Neural progenitor cell (in vitro differentiated cells): ENCODE results near the gene DOCK4. TPM values are rescaled to one million over a fixed set of nuclear protein-coding genes. Genes with fewer than 3 reads are reported as not detected.

Experiments
- DNase-seq: peaks from one replicate; pipeline ENCODE4 v3.0.0-alpha.2; 2016; ENCODE audit warnings: low spot score
- H2AFZ ChIP-seq: fragments of 200-600 bp; sonication (generic); replicated peaks from 2 replicates; pipeline ENCODE4 v1.6.1; 2016; ENCODE audit warnings: antibody characterized with exemption
- H3F3A ChIP-seq: fragments of 200-600 bp; sonication (generic); 2 replicates; pipeline ENCODE4 v1.6.1; 2016; ENCODE audit warnings: antibody characterized with exemption, low read depth
- H3K27ac ChIP-seq: fragments of 200-600 bp; sonication (generic); 2 replicates; pipeline ENCODE4 v1.5.1; 2016; ENCODE audit warnings: mild to moderate bottlenecking
- H3K27me3 ChIP-seq: fragments of 200-600 bp; sonication (generic); 2 replicates; pipeline ENCODE4 v1.6.1; 2016; ENCODE audit warnings: mild to moderate bottlenecking, moderate library complexity
- H3K36me3 ChIP-seq: fragments of 200-600 bp; sonication (generic); 2 replicates; pipeline ENCODE4 v1.5.1; 2016
- H3K4me1 ChIP-seq: fragments of 200-600 bp; sonication (generic); 2 replicates; pipeline ENCODE4 v1.6.1; 2016; ENCODE audit warnings: mixed run types
- H3K4me2 ChIP-seq: fragments of 200-600 bp; sonication (generic); 2 replicates; pipeline ENCODE4 v1.6.1; 2016
- H3K4me3 ChIP-seq: fragments of 200-600 bp; sonication (generic); 2 replicates; pipeline ENCODE4 v1.5.1; 2016
- H3K79me2 ChIP-seq: fragments of 200-600 bp; sonication (generic); 2 replicates; pipeline ENCODE4 v1.6.1; 2016; ENCODE audit warnings: low read depth
- H3K9ac ChIP-seq: fragments of 200-600 bp; sonication (generic); 2 replicates; pipeline ENCODE4 v1.6.1; 2016
- H3K9me3 ChIP-seq: fragments of 200-600 bp; sonication (generic); 2 replicates; pipeline ENCODE4 v1.5.1; 2016; ENCODE audit warnings: low read depth
- H4K20me1 ChIP-seq: fragments of 200-600 bp; sonication (generic); 2 replicates; pipeline ENCODE4 v1.6.1; 2016; ENCODE audit warnings: low read depth
- H3K27ac Mint-ChIP-seq: 3 replicates; pipeline ENCODE4 v1.8.0; 2021; ENCODE audit warnings: mixed read lengths
- H3K27me3 Mint-ChIP-seq: 2 replicates; pipeline ENCODE4 v1.8.0; 2022; ENCODE audit warnings: low read depth, mild to moderate bottlenecking, inconsistent platforms, moderate library complexity, mixed read lengths; ENCODE audit not compliant: insufficient read depth
- H3K36me3 Mint-ChIP-seq: 3 replicates; pipeline ENCODE4 v1.8.0; 2021; ENCODE audit warnings: mixed read lengths
- H3K4me1 Mint-ChIP-seq: 3 replicates; pipeline ENCODE4 v1.8.0; 2021; ENCODE audit warnings: mixed read lengths
- H3K4me3 Mint-ChIP-seq: 3 replicates; pipeline ENCODE4 v1.8.0; 2021; ENCODE audit warnings: mild to moderate bottlenecking, moderate library complexity, mixed read lengths
- H3K9me3 Mint-ChIP-seq: 3 replicates; pipeline ENCODE4 v1.8.0; 2020; ENCODE audit warnings: mixed read lengths
- EZH2 ChIP-seq: fragments of 200-600 bp; sonication (generic); IDR thresholded peaks from 2 replicates; pipeline ENCODE4 v1.6.1; 2017; ENCODE audit warnings: antibody characterized with exemption, mild to moderate bottlenecking, moderate library complexity
- EZH2phosphoT487 ChIP-seq: fragments of 200-600 bp; sonication (generic); IDR thresholded peaks from 2 replicates; pipeline ENCODE4 v1.6.1; 2017; ENCODE audit warnings: antibody characterized with exemption
- total RNA-seq: library from RNA; depleted of rRNA; stranded (reverse); fragments of >200 nt; gene quantifications from 2 replicates; pipeline ENCODE4 v1.2.3, GENCODE V29; 2015; ENCODE audit warnings: low replicate concordance
- TF ChIP-seq, protein P1 (sequence below): fragments of 200-600 bp; sonication (generic); IDR thresholded peaks from 2 replicates; pipeline ENCODE4 v1.5.1; 2017; ENCODE audit warnings: antibody characterized with exemption, mild to moderate bottlenecking

Gene DOCK4
- total RNA-seq, 1 donor from 2014 or later: 11.4 TPM

DNA sequence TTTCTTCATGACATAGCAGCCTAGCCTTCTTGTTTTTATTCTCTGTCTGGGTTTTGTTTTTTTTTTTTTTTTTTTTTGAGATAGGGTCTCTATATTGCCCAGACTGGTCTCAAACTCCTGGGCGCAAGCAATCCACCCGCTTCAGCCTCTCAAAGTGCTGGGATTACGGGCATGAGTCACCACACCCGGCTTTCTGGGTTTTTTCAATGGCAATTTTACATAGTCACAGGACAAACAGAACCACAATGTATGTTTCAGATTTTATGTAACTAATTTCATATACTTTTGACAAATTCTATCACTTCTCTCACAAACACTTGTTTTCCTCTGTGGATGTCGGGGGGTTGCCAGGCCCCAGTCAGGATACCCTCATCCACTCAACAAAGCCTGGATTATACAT is 16.5 kb downstream of the DOCK4 start:
- Histone ChIP-seq H3K36me3 (no peaks in the 10 kb centered on the region), H3K4me3 (no peak overlapping the region), H3K9me3 (no peaks in the 10 kb centered on the region), H3K4me2 (no peak overlapping the region), H3K9ac (no peak overlapping the region), H2AFZ (no peak overlapping the region), H3K79me2 (no peaks in the 10 kb centered on the region), H3K27me3 (no peaks in the 10 kb centered on the region), H3K27ac (no peak overlapping the region), H3F3A (no peaks in the 10 kb centered on the region), H4K20me1 (no peaks in the 10 kb centered on the region), H3K4me1 (no peaks in the 10 kb centered on the region)
- Mint-ChIP-seq H3K27me3 (no peaks in the 10 kb centered on the region), H3K4me1 (peaks cover 11% of the 10 kb centered on the region), H3K4me3 (no peak overlapping the region), H3K9me3 (peaks cover 5% of the 10 kb centered on the region), H3K36me3 (peaks cover 7% of the 10 kb centered on the region), H3K27ac (no peak overlapping the region)
- TF ChIP-seq, protein P1, sequence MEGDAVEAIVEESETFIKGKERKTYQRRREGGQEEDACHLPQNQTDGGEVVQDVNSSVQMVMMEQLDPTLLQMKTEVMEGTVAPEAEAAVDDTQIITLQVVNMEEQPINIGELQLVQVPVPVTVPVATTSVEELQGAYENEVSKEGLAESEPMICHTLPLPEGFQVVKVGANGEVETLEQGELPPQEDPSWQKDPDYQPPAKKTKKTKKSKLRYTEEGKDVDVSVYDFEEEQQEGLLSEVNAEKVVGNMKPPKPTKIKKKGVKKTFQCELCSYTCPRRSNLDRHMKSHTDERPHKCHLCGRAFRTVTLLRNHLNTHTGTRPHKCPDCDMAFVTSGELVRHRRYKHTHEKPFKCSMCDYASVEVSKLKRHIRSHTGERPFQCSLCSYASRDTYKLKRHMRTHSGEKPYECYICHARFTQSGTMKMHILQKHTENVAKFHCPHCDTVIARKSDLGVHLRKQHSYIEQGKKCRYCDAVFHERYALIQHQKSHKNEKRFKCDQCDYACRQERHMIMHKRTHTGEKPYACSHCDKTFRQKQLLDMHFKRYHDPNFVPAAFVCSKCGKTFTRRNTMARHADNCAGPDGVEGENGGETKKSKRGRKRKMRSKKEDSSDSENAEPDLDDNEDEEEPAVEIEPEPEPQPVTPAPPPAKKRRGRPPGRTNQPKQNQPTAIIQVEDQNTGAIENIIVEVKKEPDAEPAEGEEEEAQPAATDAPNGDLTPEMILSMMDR: no peak
- TF ChIP-seq EZH2phosphoT487: no peak
- DNase-seq: no peak

DNA sequence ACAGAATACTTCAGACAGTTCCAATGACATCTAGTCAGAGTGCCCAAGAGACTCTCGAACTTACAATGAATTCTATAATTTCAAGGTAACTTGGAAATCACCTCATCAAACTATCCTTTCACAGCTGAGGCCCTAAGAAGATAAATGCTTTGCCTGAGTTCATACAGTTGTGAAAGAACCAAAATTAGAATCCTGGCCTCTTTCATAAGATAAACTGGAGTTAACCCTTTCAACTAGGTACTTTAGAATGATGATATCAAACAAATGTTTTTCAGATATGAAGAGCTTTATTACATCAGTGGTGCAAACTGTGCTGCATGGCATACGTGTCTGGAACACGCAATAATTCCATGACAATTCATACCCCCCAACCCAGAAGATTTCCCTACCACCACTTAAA is 17.9 kb downstream of the DOCK4 start:
- Histone ChIP-seq H3K4me2 (no peak overlapping the region), H3K36me3 (no peaks in the 10 kb centered on the region), H3K9me3 (no peaks in the 10 kb centered on the region), H3K9ac (no peak overlapping the region), H3K27me3 (no peaks in the 10 kb centered on the region), H3K4me1 (no peaks in the 10 kb centered on the region), H4K20me1 (no peaks in the 10 kb centered on the region), H3F3A (no peaks in the 10 kb centered on the region), H3K27ac (no peak overlapping the region), H3K79me2 (no peaks in the 10 kb centered on the region), H3K4me3 (no peak overlapping the region), H2AFZ (no peak overlapping the region)
- Mint-ChIP-seq H3K27me3 (no peaks in the 10 kb centered on the region), H3K9me3 (no peaks in the 10 kb centered on the region), H3K4me1 (peaks cover 18% of the 10 kb centered on the region), H3K36me3 (peaks cover 4% of the 10 kb centered on the region), H3K4me3 (no peak overlapping the region), H3K27ac (no peak overlapping the region)
- TF ChIP-seq, protein P1: no peak
- TF ChIP-seq EZH2 (no peak), EZH2phosphoT487 (no peak)
- DNase-seq: no peak

DNA sequence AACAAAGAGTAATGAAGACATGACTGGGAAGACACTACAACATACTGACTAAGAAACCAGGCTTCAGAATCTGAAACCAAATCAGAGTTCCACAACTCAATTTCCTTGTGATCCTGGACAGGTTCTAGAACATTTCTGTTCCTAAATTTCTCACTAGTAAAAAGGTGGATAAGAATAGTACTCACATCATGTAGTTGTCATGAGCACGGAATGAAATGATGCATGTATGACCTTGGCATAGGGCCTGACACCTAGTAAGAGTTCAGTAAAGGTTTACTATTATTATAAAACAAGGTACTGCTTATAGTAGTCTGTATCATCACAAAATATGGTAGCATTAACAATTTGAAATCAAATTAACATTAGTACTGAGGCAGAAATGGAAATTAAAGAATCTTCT is 19.9 kb downstream of the DOCK4 start:
- no peaks in the 10 kb centered on the region for H3K36me3 Mint-ChIP-seq
- TF ChIP-seq EZH2 (no peak), EZH2phosphoT487 (no peak)
- TF ChIP-seq, protein P1: no peak
- H3K27ac ChIP-seq: no peak overlapping the region
- H3K27me3 Mint-ChIP-seq: no peaks in the 10 kb centered on the region
- H3K79me2 ChIP-seq: no peaks in the 10 kb centered on the region
- no peaks in the 10 kb centered on the region for H3K36me3 ChIP-seq
- no peak overlapping the region for H3K4me3 ChIP-seq
- no peak for DNase-seq
- no peaks in the 10 kb centered on the region for H4K20me1 ChIP-seq
- H3K27me3 ChIP-seq: no peaks in the 10 kb centered on the region
- peaks cover 29% of the 10 kb centered on the region for H3K4me1 Mint-ChIP-seq
- no peaks in the 10 kb centered on the region for H3K9me3 ChIP-seq
- no peak overlapping the region for H3K4me2 ChIP-seq
- no peak overlapping the region for H3K4me3 Mint-ChIP-seq
- no peaks in the 10 kb centered on the region for H3F3A ChIP-seq
- no peaks in the 10 kb centered on the region for H3K9me3 Mint-ChIP-seq
- no peak overlapping the region for H2AFZ ChIP-seq
- no peak overlapping the region for H3K9ac ChIP-seq
- no peak overlapping the region for H3K27ac Mint-ChIP-seq
- no peaks in the 10 kb centered on the region for H3K4me1 ChIP-seq
